Iris pigment epithelial cell (primary cell): Measurements from ENCODE around the gene KRT1.
A peak's percentile ranks its signal among the peaks of the same experiment; 100 is the strongest.
"Not testable (repeated sequence)": the region's sequence is repeated elsewhere in the genome, so short reads cannot be mapped to it uniquely, and the experiment has no call there.

Source experiments
- DNase-seq: peaks from one replicate; pipeline ENCODE4 v3.0.0-alpha.2; 2011; ENCODE audit warnings: low read depth

Gene KRT1

GRCh38 chr12:52682381-52682660 lies 2.1 kb upstream of the KRT1 start:
- no peak for DNase-seq

GRCh38 chr12:52681526-52682380 lies 1.5 kb upstream of the KRT1 start:
- DNase-seq = no peak

GRCh38 chr12:52679875-52680274 lies 332 bp downstream of the KRT1 start:
- DNase-seq = no peak

- DNase-seq = no peak
These were observed 2.5 kb downstream of the KRT1 start for GRCh38 chr12:52677671-52678070.

- no peak for DNase-seq
These were observed 3.1 kb downstream of the KRT1 start for GRCh38 chr12:52677126-52677525.

- DNase-seq = no peak
These were observed 4.0 kb downstream of the KRT1 start for GRCh38 chr12:52676163-52676562.

GRCh38 chr12:52675301-52675701 lies 4.9 kb downstream of the KRT1 start:
- no peak for DNase-seq

GRCh38 chr12:52674433-52674775 lies 5.8 kb downstream of the KRT1 start:
- no peak for DNase-seq

- DNase-seq = no peak
These were observed 6.3 kb downstream of the KRT1 start for GRCh38 chr12:52673713-52674432.

GRCh38 chr12:52673217-52673616 lies 7.0 kb downstream of the KRT1 start:
- DNase-seq = no peak

GRCh38 chr12:52672321-52672933 lies 7.8 kb downstream of the KRT1 start:
- peak; percentile 5 for DNase-seq

GRCh38 chr12:52670961-52671360 lies 9.2 kb downstream of the KRT1 start:
- no peak for DNase-seq

- no peak for DNase-seq
These were observed 9.7 kb downstream of the KRT1 start for GRCh38 chr12:52670506-52670905.

- not testable (repeated sequence) for DNase-seq
These were observed 10.3 kb downstream of the KRT1 start for GRCh38 chr12:52669941-52670340.

GRCh38 chr12:52669426-52669825 lies 10.8 kb downstream of the KRT1 start:
- no peak for DNase-seq

- no peak for DNase-seq
These were observed 12.3 kb downstream of the KRT1 start for GRCh38 chr12:52667931-52668330.

GRCh38 chr12:52667509-52667908 lies 12.7 kb downstream of the KRT1 start:
- DNase-seq = no peak

- no peak for DNase-seq
These were observed 13.7 kb downstream of the KRT1 start for GRCh38 chr12:52666471-52666870.

- DNase-seq = no peak
These were observed 16.8 kb downstream of the KRT1 start for GRCh38 chr12:52663420-52663819.

GRCh38 chr12:52662918-52663229 lies 17.3 kb downstream of the KRT1 start:
- DNase-seq = no peak

- DNase-seq = no peak
These were observed 17.9 kb downstream of the KRT1 start for GRCh38 chr12:52662093-52662917.

- no peak for DNase-seq
These were observed 18.5 kb downstream of the KRT1 start for GRCh38 chr12:52661668-52662067.
